Lung (tissue), 12 donors: Measurements from ENCODE around the gene MTHFR. TPM values are rescaled to one million over a fixed set of nuclear protein-coding genes. Genes with fewer than 3 reads are reported as not detected.

Experiments used
- ATAC-seq: fragments of 200-7000 bp; cut with Tn5 transposase; one replicate; pipeline ENCODE4 v1.9.1; 2020; ENCODE audit warnings: moderate number of reproducible peaks; ENCODE audit not compliant: insufficient read depth, low FRiP score
- DNase-seq, 3 donors: peaks; one replicate each; pipeline ENCODE4 v3.0.0-alpha.2; 2013 to 2017
- H3K27ac ChIP-seq, 2 donors: one replicate each; pipeline ENCODE4 v1.5.1; 2013; ENCODE audit warnings: mild to moderate bottlenecking in 2 of 2, moderate library complexity in 2 of 2, control low read depth in 1 of 2, inconsistent platforms in 1 of 2, low read depth in 1 of 2, low read length in 1 of 2
- H3K27me3 ChIP-seq, 3 donors: one replicate each; pipeline ENCODE4 v1.5.1; 2013; ENCODE audit warnings: low read length in 2 of 3; ENCODE audit not compliant: control insufficient read depth in 3 of 3, insufficient read depth in 3 of 3
- H3K36me3 ChIP-seq, 4 donors: one replicate each; pipeline ENCODE4 v1.5.1; 2013; ENCODE audit warnings: low read length in 4 of 4, mild to moderate bottlenecking in 1 of 4, moderate library complexity in 1 of 4; ENCODE audit not compliant: control insufficient read depth in 4 of 4, insufficient read depth in 4 of 4
- H3K4me1 ChIP-seq, 5 donors: one replicate each; pipeline ENCODE4 v1.5.1; 2013; ENCODE audit warnings: low read length in 5 of 5, mild to moderate bottlenecking in 2 of 5, moderate library complexity in 1 of 5; ENCODE audit not compliant: control insufficient read depth in 5 of 5, insufficient read depth in 5 of 5
- H3K4me3 ChIP-seq: one replicate; pipeline ENCODE4 v1.5.1; 2013; ENCODE audit warnings: mild to moderate bottlenecking, control low read depth, moderate library complexity
- H3K9ac ChIP-seq, 2 donors: one replicate each; pipeline ENCODE4 v1.5.1; 2013; ENCODE audit warnings: low read length in 2 of 2, control low read depth in 1 of 2; ENCODE audit not compliant: insufficient read depth in 1 of 2
- H3K9me3 ChIP-seq, 4 donors: one replicate each; pipeline ENCODE4 v1.5.1; 2013; ENCODE audit warnings: low read length in 3 of 4, mild to moderate bottlenecking in 1 of 4, moderate library complexity in 1 of 4; ENCODE audit not compliant: control insufficient read depth in 4 of 4, insufficient read depth in 3 of 4
- WGBS, 2 donors: extraction: QIAGEN DNeasy Blood & Tissue Kit; methylation state at CpG; one replicate each; pipeline ENCODE4 v1.1.7; 2013; 5-methylcytosine and 5-hydroxymethylcytosine counted together
- polyA plus RNA-seq, 2 donors: library from polyadenylated mRNA; stranded (reverse); fragments of 200-250 nt; gene quantifications; one replicate each; pipeline ENCODE4 v1.2.1, GENCODE V29; 2013
- total RNA-seq, 2 donors: library from RNA; depleted of rRNA in 1 of 2; stranded (reverse); fragments of >200 nt in 1 of 2; gene quantifications; one replicate each; pipeline ENCODE4 v1.2.1, GENCODE V29; 2014 to 2021
- TF ChIP-seq, protein P1 (sequence below): IDR thresholded peaks from 2 replicates; pipeline ENCODE4 v1.5.1; 2012; ENCODE audit warnings: mild to moderate bottlenecking; ENCODE audit errors: control extremely low read depth, extremely low read depth
- donor health status: control.
- donor health status: control.
- donor health status: Bipolar disorder and iron deficiency.
- donor health status: healthy.
- donor health status: DM: yes; HTN: yes; CAD: no.

Gene MTHFR
- total and polyA plus RNA-seq, 4 donors = 20.6 to 61.4 (median 30.0) TPM

DNA sequence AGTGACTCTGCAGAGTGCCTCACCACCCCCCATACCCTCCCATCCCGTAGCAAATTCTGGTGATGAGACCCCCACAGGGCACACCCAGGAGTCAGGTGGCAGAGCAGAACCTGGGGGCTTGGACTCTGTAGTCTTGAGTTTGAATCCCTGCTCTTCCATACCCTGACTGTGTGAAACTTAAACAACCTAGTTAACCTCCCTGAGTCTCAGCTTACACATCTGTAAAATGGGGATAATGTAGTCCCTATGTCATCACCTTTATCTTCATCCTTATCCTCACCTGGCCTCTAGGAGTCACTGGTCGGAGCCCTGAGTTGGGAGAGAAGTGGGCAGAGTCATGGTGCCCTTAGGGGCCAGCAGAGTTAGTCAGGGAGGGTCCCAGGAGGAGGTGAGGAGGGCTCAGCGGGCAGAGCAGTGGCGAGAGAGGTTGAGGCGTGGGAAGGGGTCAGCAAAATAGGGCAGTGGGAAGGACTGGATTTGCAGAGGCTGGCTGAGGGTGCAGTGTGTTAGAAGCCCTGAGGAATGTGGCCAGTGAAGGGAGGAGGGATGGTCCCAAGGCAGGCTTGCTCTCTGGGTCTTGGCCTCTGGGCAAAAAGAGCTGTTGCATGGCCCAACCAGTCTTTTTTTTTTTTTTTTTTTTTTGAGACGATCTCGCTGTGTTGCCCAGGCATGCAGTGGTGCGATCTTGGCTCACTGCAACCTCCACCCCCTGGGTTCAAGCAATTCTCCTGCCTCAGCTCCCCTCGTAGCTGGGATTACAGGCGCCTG lies 25.2 kb downstream of the MTHFR start:
- TF ChIP-seq, protein P1, sequence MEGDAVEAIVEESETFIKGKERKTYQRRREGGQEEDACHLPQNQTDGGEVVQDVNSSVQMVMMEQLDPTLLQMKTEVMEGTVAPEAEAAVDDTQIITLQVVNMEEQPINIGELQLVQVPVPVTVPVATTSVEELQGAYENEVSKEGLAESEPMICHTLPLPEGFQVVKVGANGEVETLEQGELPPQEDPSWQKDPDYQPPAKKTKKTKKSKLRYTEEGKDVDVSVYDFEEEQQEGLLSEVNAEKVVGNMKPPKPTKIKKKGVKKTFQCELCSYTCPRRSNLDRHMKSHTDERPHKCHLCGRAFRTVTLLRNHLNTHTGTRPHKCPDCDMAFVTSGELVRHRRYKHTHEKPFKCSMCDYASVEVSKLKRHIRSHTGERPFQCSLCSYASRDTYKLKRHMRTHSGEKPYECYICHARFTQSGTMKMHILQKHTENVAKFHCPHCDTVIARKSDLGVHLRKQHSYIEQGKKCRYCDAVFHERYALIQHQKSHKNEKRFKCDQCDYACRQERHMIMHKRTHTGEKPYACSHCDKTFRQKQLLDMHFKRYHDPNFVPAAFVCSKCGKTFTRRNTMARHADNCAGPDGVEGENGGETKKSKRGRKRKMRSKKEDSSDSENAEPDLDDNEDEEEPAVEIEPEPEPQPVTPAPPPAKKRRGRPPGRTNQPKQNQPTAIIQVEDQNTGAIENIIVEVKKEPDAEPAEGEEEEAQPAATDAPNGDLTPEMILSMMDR = no peak
- H3K36me3 ChIP-seq = no peaks in the 10 kb centered on the region
- no peak overlapping the region for H3K9ac ChIP-seq
- peaks cover 0 to 2% (median 0%) of the 10 kb centered on the region in 4 donors for H3K9me3 ChIP-seq
- peaks cover 0 to 16% (median 10%) of the 10 kb centered on the region in 5 donors for H3K4me1 ChIP-seq
- DNase-seq (no peak), ATAC-seq (no peak)
- no peaks in the 10 kb centered on the region for H3K27me3 ChIP-seq
- H3K27ac ChIP-seq = no peak overlapping the region
- no peak overlapping the region for H3K4me3 ChIP-seq
- WGBS, 2 donors = 84 to 85% methylated on average over 8 to 10 of the region's 10 CpGs

DNA sequence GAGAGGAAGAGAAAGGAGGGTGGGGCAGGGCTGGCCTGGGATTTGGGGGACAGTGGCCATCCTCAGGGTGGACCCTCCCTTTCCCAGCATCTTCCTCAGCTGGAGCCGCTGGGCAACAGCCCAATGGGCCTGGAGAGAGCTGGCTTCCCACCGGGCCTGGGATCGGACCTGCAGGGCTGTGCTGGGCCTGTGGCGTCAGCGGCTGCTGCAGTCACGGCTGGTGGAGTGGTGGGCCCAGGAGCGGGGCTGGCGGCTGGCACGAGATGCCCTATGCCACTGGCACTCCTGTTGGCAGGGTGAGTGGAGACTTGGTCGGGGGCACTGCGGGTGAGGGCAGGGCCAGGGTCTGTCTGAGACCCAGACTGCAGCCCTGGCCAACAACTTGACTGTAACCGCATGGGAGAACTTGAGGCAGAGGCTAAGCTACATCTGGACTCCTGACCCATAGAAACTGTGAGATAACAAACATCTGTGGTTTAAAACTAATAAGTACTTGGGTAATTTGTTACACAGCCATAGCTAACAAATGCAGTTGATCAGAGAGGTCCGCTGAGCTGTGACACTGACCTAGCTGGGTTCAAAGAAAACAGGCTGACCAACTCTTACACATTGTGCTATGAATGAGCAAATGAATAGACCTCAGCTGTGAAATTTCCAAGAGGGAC lies 25.9 kb downstream of the MTHFR start:
- ATAC-seq = no peak
- Histone ChIP-seq H3K4me3 (no peak overlapping the region), H3K4me1 (peaks cover 0 to 9% (median 4%) of the 10 kb centered on the region in 5 donors), H3K27ac (no peak overlapping the region), H3K36me3 (no peaks in the 10 kb centered on the region), H3K27me3 (no peaks in the 10 kb centered on the region), H3K9ac (no peak overlapping the region), H3K9me3 (peaks cover 0 to 2% (median 0%) of the 10 kb centered on the region in 4 donors)
- TF ChIP-seq, protein P1 = no peak
- WGBS, 2 donors = 87 to 89% methylated on average over 13 of the region's 13 CpGs
- no peak for DNase-seq

DNA sequence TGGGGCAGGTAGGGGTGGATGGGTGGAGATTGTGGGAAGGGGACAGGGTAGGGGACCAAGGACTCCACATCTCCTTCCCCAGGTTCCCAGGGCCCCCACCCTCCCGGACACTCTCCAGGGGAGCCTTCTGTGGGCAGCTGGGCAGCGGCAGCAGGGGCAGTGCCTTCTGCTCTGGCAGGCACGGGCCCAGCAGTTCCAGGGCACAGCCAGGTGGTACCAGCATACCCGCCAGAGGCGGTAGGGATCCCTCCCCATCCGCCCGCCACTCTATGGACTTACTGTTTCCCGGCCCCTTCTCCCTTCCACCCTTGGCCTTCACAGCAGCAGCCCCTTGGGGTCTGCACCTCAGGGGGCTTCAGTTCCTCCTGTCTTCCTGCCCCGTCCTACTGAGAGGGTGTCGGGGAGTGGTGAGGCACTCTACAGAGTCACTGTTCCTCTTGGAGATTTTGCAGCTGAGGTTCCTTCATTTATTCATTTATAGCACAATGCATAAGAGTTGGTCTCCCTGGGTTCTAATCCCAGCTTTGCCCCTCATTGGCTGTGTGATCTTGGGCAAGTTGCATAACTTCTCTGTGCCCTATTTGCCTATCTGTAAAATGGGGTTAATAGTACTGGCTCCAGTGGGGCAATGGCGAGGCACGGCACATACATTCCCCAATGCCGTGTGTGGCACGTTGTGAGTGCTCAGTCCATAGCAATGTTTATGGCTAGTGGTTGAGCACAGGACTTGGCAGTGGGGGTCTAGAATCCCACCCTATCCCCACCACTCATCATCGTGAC lies 26.7 kb downstream of the MTHFR start:
- H3K4me3 ChIP-seq = no peak overlapping the region
- H3K4me1 ChIP-seq = peaks cover 0 to under 1% (median 0%) of the 10 kb centered on the region in 5 donors
- H3K27ac ChIP-seq = no peak overlapping the region
- WGBS, 2 donors = 90 to 93% methylated on average over 14 of the region's 15 CpGs
- no peak overlapping the region for H3K9ac ChIP-seq
- H3K36me3 ChIP-seq = no peaks in the 10 kb centered on the region
- H3K27me3 ChIP-seq = no peaks in the 10 kb centered on the region
- DNase-seq = no peak
- TF ChIP-seq, protein P1 = no peak
- peaks cover 0 to 2% (median 0%) of the 10 kb centered on the region in 4 donors for H3K9me3 ChIP-seq
- no peak for ATAC-seq
